Activated CD4-positive, alpha-beta T cell treated with anti-CD3 and anti-CD28 coated beads for 36 hours (primary cell): Measurements from ENCODE around the gene DDX24. TPM values are rescaled to one million over a fixed set of nuclear protein-coding genes. Genes with fewer than 3 reads are reported as not detected.

Experiments used
- total RNA-seq, 2 experiments: library from RNA; stranded (reverse); gene quantifications; one replicate each; pipeline ENCODE4 v1.2.3, GENCODE V29; 2021

DDX24 gene
- total RNA-seq, 2 experiments from 2014 or later = 259 to 390 TPM

Other genes starting within 250 kb of the DDX24 start
- gene FAM181A, start 153.9 kb downstream of the DDX24 start, total RNA-seq = not detected
- 10 to 100 TPM; 24.8 to 25.5 TPM for gene ASB2, start 104.6 kb downstream of the DDX24 start, total RNA-seq
- gene CCDC197, start 83.9 kb downstream of the DDX24 start, total RNA-seq = under 1 TPM; 0.34 to 0.53 TPM
- gene OTUB2, start 54.9 kb downstream of the DDX24 start, total RNA-seq = under 1 TPM; 0.75 to 0.93 TPM
- 10 to 100 TPM; 22.3 to 27.1 TPM for gene IFI27L1, start 108 bp upstream of the DDX24 start, total RNA-seq
- gene IFI27, start 29.5 kb upstream of the DDX24 start, total RNA-seq = 1 to 10 TPM; 3.0 to 3.1 TPM
- 10 to 100 TPM; 57.3 to 66.9 TPM for gene IFI27L2, start 48.4 kb upstream of the DDX24 start, total RNA-seq
- 10 to 100 TPM; 21.4 TPM for gene PPP4R4, start 93.1 kb upstream of the DDX24 start, total RNA-seq
- not detected for gene SERPINA10, start 212.1 kb upstream of the DDX24 start, total RNA-seq
- not detected for gene SERPINA6, start 242.1 kb upstream of the DDX24 start, total RNA-seq